K562 (cell line): ENCODE data around the gene GPR21. TPM values are rescaled to one million over a fixed set of nuclear protein-coding genes. Genes with fewer than 3 reads are reported as not detected.

ENCODE experiments used
- ATF7 ChIP-seq: fragments of 450-650 bp; IDR thresholded peaks from 2 replicates; pipeline ENCODE4 v1.7.1; 2014; ENCODE audit warnings: mild to moderate bottlenecking, moderate library complexity
- CXXC5 ChIP-seq: fragments of 250-450 bp; sonication (Bioruptor Pico); IDR thresholded peaks from 2 replicates; pipeline ENCODE4 v1.8.0; 2022; ENCODE audit warnings: inconsistent platforms, mild to moderate bottlenecking, moderate library complexity
- E2F3 ChIP-seq: fragments of 250-450 bp; sonication (Bioruptor Pico); IDR thresholded peaks from 2 replicates; pipeline ENCODE4 v1.4.0; 2020; ENCODE audit warnings: mild to moderate bottlenecking
- HLTF ChIP-seq: fragments of 450-650 bp; IDR thresholded peaks from 2 replicates; pipeline ENCODE4 v1.6.1; 2016
- HNRNPLL ChIP-seq: fragments of 200-400 bp; formaldehyde crosslinking; IDR thresholded peaks from 2 replicates; pipeline ENCODE4 v1.6.1; 2017; ENCODE audit warnings: low read length, low read depth, mild to moderate bottlenecking; ENCODE audit not compliant: poor library complexity, severe bottlenecking
- ILF3 ChIP-seq: fragments of 450-650 bp; IDR thresholded peaks from 2 replicates; pipeline ENCODE4 v1.6.1; 2018; ENCODE audit warnings: antibody characterized with exemption, mild to moderate bottlenecking, moderate library complexity, borderline replicate concordance
- KDM2B ChIP-seq: fragments of 250-450 bp; sonication (Bioruptor Pico); IDR thresholded peaks from 2 replicates; pipeline ENCODE4 v1.8.0; 2021; ENCODE audit warnings: mild to moderate bottlenecking, moderate library complexity
- KLF13 ChIP-seq: fragments of 450-650 bp; IDR thresholded peaks from 2 replicates; pipeline ENCODE4 v1.6.1; 2016; ENCODE audit warnings: missing genetic modification characterization, low read depth, mild to moderate bottlenecking, missing compliant biosample characterization, moderate library complexity, borderline replicate concordance
- MED1 ChIP-seq: sonication (generic); formaldehyde crosslinking; IDR thresholded peaks from 2 replicates; pipeline ENCODE4 v1.8.1; 2023; ENCODE audit warnings: missing genetic modification reagents, borderline replicate concordance
- NELFE ChIP-seq: IDR thresholded peaks from 2 replicates; pipeline ENCODE4 v1.6.1; 2011; ENCODE audit warnings: mild to moderate bottlenecking; ENCODE audit not compliant: insufficient read depth, insufficient read length
- NEUROD1 ChIP-seq: fragments of 150-350 bp; IDR thresholded peaks from 2 replicates; pipeline ENCODE4 v1.6.1; 2014; ENCODE audit warnings: borderline replicate concordance, low read length, low read depth; ENCODE audit not compliant: partially characterized antibody
- NFIC ChIP-seq: fragments of 450-650 bp; IDR thresholded peaks from 2 replicates; pipeline ENCODE4 v1.6.1; 2017; ENCODE audit warnings: mild to moderate bottlenecking, inconsistent platforms
- PHB2 ChIP-seq: fragments of 450-650 bp; IDR thresholded peaks from 2 replicates; pipeline ENCODE4 v1.6.1; 2017; ENCODE audit warnings: low read depth
- RAD21 ChIP-seq, 2 experiments: fragments of 250-450 bp in 1 of 2; fragments of 450-650 bp in 1 of 2; sonication (Bioruptor Pico) in 1 of 2; formaldehyde crosslinking in 1 of 2; IDR thresholded peaks in 1 of 2; conservative IDR thresholded peaks in 1 of 2; 2 replicates each; pipeline versions ENCODE4 v1.4.0 to v1.8.0; 2020 to 2022; ENCODE audit warnings: mild to moderate bottlenecking in 2 of 2, moderate library complexity in 1 of 2
- SREBF1 ChIP-seq: fragments of 150-350 bp; IDR thresholded peaks from 2 replicates; pipeline ENCODE4 v1.6.1; 2014; ENCODE audit warnings: antibody characterized with exemption, low read depth, low read length, borderline replicate concordance
- SRSF3 ChIP-seq: fragments of 200-400 bp; formaldehyde crosslinking; IDR thresholded peaks from 2 replicates; pipeline ENCODE4 v1.6.1; 2016; ENCODE audit warnings: mild to moderate bottlenecking, low read length, moderate library complexity; ENCODE audit not compliant: insufficient read depth
- YBX1 ChIP-seq: fragments of 450-650 bp; IDR thresholded peaks from 2 replicates; pipeline ENCODE4 v1.7.1; 2016; ENCODE audit warnings: mild to moderate bottlenecking
- ZC3H11A ChIP-seq: IDR thresholded peaks from 2 replicates; pipeline ENCODE4 v1.6.1; 2012; ENCODE audit warnings: low read depth, low read length, improper control_type of control experiment
- polyA plus RNA-seq, 8 experiments: library from polyadenylated mRNA; depleted of rRNA in 4 of 8; stranded (reverse) in 5 of 8; unstranded in 3 of 8; fragments of >200 nt; fragmentation: Nextera tagmentation in 2 of 8; fragmentation: Illumina TruSeq in 1 of 8; extraction: Ambion mirVana in 2 of 8; extraction: Trizol in 1 of 8; gene quantifications; 2 replicates each; pipeline versions ENCODE4 v1.2.1 to v1.2.3, GENCODE V29; 2011 to 2014; ENCODE audit warnings: inconsistent platforms in 1 of 8, missing spikeins in 1 of 8
- total RNA-seq, 7 experiments: library from RNA; depleted of rRNA in 6 of 7; stranded (reverse); fragments of >200 nt in 6 of 7; fragmentation: Illumina TruSeq in 2 of 7; extraction: Trizol in 2 of 7; gene quantifications; 2 replicates each; pipeline versions ENCODE4 v1.2.1 to v1.2.3, GENCODE V29; 2011 to 2021; ENCODE audit warnings: low replicate concordance in 1 of 7
- TF ChIP-seq, protein P1 (sequence below): fragments of 450-650 bp; IDR thresholded peaks from 2 replicates; pipeline ENCODE4 v1.6.1; 2016
- TF ChIP-seq, protein P2 (sequence below): fragments of 450-650 bp; IDR thresholded peaks from 2 replicates; pipeline ENCODE4 v1.7.1; 2018; ENCODE audit warnings: mild to moderate bottlenecking, low read depth; ENCODE audit not compliant: partially characterized antibody
- TF ChIP-seq, protein P3 (sequence below): sonication (generic); formaldehyde crosslinking; IDR thresholded peaks from 2 replicates; pipeline ENCODE4 v1.5.0; 2020; ENCODE audit warnings: missing genetic modification reagents
- TF ChIP-seq, protein P4 (sequence below): fragments of 200-800 bp; sonication (Bioruptor generic); IDR thresholded peaks from 2 replicates; pipeline ENCODE4 v1.6.1; 2017; ENCODE audit warnings: missing genetic modification characterization, missing compliant biosample characterization
- TF ChIP-seq, protein P5 (sequence below): fragments of 250-450 bp; sonication (Bioruptor Pico); IDR thresholded peaks from 2 replicates; pipeline ENCODE4 v1.5.0; 2021

The GPR21 gene
- total and polyA plus RNA-seq, 9 of the 15 experiments (the other 6 are each of a cell fraction or from before 2014, with no cell fraction given): 0.16 to 0.83 (median 0.36) TPM; not detected in 6

DNA sequence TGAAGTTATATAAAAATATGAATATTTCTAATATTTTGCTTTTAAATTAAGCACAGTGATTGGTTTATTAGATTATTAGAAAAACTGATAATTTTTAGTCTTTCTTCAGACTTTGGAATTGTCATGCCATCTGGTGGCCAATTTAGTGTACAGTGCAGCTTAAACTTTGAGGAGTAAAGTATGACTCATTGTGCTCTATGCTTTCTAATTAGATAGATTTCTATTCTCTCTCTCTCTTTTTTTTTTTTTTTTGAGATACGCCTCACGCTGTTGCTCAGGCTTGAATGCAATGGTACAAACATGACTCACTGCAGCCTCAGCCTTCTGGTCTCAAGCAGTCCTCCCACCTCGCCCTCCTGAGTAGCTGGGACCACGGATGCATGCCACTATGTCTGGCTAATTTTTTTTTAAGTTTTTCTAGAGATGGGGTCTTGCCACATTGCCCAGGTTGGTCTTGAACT is 42.1 kb upstream of the GPR21 start (continued):
- TF ChIP-seq, protein P1, sequence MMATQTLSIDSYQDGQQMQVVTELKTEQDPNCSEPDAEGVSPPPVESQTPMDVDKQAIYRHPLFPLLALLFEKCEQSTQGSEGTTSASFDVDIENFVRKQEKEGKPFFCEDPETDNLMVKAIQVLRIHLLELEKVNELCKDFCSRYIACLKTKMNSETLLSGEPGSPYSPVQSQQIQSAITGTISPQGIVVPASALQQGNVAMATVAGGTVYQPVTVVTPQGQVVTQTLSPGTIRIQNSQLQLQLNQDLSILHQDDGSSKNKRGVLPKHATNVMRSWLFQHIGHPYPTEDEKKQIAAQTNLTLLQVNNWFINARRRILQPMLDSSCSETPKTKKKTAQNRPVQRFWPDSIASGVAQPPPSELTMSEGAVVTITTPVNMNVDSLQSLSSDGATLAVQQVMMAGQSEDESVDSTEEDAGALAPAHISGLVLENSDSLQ: no peak
- TF ChIP-seq CXXC5 (no peak), E2F3 (CRISPR knock-in tag) (no peak), NELFE (no peak), ILF3 (no peak), KLF13 (tag) (no peak), SREBF1 (no peak), RAD21 (CRISPR knock-in tag; conservative IDR thresholded peaks at IDR 0.05 in 1 of 2, IDR thresholded peaks at IDR 0.05 in 1 of 2) (peak; percentile 57 to 76), SRSF3 (no peak), KDM2B (CRISPR knock-in tag) (no peak), PHB2 (no peak), YBX1 (no peak), ZC3H11A (no peak), MED1 (CRISPR knock-in tag) (no peak), ATF7 (no peak; the same call in 1 of the 2 replicates), HNRNPLL (no peak), NFIC (no peak), NEUROD1 (no peak), HLTF (no peak)
- TF ChIP-seq, protein P2, sequence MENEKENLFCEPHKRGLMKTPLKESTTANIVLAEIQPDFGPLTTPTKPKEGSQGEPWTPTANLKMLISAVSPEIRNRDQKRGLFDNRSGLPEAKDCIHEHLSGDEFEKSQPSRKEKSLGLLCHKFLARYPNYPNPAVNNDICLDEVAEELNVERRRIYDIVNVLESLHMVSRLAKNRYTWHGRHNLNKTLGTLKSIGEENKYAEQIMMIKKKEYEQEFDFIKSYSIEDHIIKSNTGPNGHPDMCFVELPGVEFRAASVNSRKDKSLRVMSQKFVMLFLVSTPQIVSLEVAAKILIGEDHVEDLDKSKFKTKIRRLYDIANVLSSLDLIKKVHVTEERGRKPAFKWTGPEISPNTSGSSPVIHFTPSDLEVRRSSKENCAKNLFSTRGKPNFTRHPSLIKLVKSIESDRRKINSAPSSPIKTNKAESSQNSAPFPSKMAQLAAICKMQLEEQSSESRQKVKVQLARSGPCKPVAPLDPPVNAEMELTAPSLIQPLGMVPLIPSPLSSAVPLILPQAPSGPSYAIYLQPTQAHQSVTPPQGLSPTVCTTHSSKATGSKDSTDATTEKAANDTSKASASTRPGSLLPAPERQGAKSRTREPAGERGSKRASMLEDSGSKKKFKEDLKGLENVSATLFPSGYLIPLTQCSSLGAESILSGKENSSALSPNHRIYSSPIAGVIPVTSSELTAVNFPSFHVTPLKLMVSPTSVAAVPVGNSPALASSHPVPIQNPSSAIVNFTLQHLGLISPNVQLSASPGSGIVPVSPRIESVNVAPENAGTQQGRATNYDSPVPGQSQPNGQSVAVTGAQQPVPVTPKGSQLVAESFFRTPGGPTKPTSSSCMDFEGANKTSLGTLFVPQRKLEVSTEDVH: no peak
- TF ChIP-seq, protein P3, sequence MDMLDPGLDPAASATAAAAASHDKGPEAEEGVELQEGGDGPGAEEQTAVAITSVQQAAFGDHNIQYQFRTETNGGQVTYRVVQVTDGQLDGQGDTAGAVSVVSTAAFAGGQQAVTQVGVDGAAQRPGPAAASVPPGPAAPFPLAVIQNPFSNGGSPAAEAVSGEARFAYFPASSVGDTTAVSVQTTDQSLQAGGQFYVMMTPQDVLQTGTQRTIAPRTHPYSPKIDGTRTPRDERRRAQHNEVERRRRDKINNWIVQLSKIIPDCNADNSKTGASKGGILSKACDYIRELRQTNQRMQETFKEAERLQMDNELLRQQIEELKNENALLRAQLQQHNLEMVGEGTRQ (CRISPR knock-in tag): no peak
- TF ChIP-seq, protein P4, sequence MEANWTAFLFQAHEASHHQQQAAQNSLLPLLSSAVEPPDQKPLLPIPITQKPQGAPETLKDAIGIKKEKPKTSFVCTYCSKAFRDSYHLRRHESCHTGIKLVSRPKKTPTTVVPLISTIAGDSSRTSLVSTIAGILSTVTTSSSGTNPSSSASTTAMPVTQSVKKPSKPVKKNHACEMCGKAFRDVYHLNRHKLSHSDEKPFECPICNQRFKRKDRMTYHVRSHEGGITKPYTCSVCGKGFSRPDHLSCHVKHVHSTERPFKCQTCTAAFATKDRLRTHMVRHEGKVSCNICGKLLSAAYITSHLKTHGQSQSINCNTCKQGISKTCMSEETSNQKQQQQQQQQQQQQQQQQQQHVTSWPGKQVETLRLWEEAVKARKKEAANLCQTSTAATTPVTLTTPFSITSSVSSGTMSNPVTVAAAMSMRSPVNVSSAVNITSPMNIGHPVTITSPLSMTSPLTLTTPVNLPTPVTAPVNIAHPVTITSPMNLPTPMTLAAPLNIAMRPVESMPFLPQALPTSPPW (CRISPR knock-in tag): peak; percentile 19; the same call in 1 of the 2 replicates
- TF ChIP-seq, protein P5, sequence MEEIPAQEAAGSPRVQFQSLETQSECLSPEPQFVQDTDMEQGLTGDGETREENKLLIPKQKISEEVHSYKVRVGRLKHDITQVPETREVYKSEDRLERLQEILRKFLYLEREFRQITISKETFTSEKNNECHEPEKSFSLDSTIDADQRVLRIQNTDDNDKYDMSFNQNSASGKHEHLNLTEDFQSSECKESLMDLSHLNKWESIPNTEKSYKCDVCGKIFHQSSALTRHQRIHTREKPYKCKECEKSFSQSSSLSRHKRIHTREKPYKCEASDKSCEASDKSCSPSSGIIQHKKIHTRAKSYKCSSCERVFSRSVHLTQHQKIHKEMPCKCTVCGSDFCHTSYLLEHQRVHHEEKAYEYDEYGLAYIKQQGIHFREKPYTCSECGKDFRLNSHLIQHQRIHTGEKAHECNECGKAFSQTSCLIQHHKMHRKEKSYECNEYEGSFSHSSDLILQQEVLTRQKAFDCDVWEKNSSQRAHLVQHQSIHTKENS: no peak
